B cell (primary cell): Measurements from ENCODE around the gene LMAN2. TPM values are rescaled to one million over a fixed set of nuclear protein-coding genes. Genes with fewer than 3 reads are reported as not detected.

Experiments
- ATAC-seq: fragments of 200-7000 bp; cut with Tn5 transposase; one replicate; pipeline ENCODE4 v1.10.0; 2021; ENCODE audit warnings: low read depth, mild to moderate bottlenecking, moderate number of reproducible peaks, moderate library complexity
- CTCF ChIA-PET: fragments of 350-600 bp; sonication (Branson Sonifier 250); formaldehyde crosslinking; loops from one replicate; lab custom pipeline; 2021; ENCODE audit warnings: antibody characterized with exemption, inconsistent platforms; lab: Charles Lee
- POLR2A ChIA-PET: fragments of 350-600 bp; sonication (Branson Sonifier 250); formaldehyde crosslinking; loops from one replicate; lab custom pipeline; 2021; ENCODE audit warnings: antibody characterized with exemption; lab: Charles Lee
- DNase-seq: peaks from one replicate; pipeline ENCODE4 v3.0.0; 2013
- H2AFZ ChIP-seq: 2 replicates; pipeline ENCODE4 v1.6.1; 2012; ENCODE audit warnings: mild to moderate bottlenecking, low read depth, low read length; ENCODE audit not compliant: insufficient read depth, poor library complexity, severe bottlenecking
- H3K27ac ChIP-seq, 2 donors: 1 replicate in 1 of 2; 2 replicates in 1 of 2; pipeline ENCODE4 v1.5.1; 2012 to 2013; ENCODE audit warnings: low read length in 2 of 2, mild to moderate bottlenecking in 2 of 2, moderate library complexity in 1 of 2
- H3K27me3 ChIP-seq, 4 experiments: fragments of 200-600 bp in 1 of 4; sonication (generic) in 1 of 4; replicated peaks in 1 of 4; 1 replicate in 2 of 4; 2 replicates in 2 of 4; pipeline versions ENCODE4 v1.6.1 to v1.7.0; 2013 to 2016; ENCODE audit warnings: low read length in 3 of 4, mild to moderate bottlenecking in 2 of 4, mixed read lengths in 1 of 4, moderate library complexity in 1 of 4; ENCODE audit not compliant: insufficient read depth in 4 of 4, control insufficient read depth in 3 of 4; ENCODE audit errors: control extremely low read depth in 1 of 4
- H3K36me3 ChIP-seq, 2 experiments: replicated peaks in 1 of 2; 1 replicate in 1 of 2; 2 replicates in 1 of 2; pipeline versions ENCODE4 v1.6.1 to v1.7.1; 2013; ENCODE audit warnings: low read length in 1 of 2; ENCODE audit not compliant: insufficient read depth in 2 of 2, control insufficient read depth in 1 of 2; ENCODE audit errors: control extremely low read depth in 1 of 2, extremely low read depth in 1 of 2
- H3K4me1 ChIP-seq, 2 donors: fragments of 200-600 bp in 1 of 2; sonication (generic) in 1 of 2; 1 replicate in 1 of 2; 2 replicates in 1 of 2; pipeline versions ENCODE4 v1.5.1 to v1.6.1; 2013 to 2017; ENCODE audit warnings: low read length in 2 of 2; ENCODE audit not compliant: control insufficient read depth in 2 of 2, insufficient read depth in 2 of 2
- H3K4me2 ChIP-seq: replicated peaks from 2 replicates; pipeline ENCODE3; 2012; ENCODE audit warnings: mild to moderate bottlenecking, low read depth, low read length; ENCODE audit not compliant: poor library complexity, severe bottlenecking
- H3K4me3 ChIP-seq, 5 experiments: fragments of 200-600 bp in 1 of 5; sonication (generic) in 1 of 5; 1 replicate in 3 of 5; 2 replicates in 2 of 5; pipeline versions ENCODE4 v1.5.1 to v1.7.0; 2011 to 2016; ENCODE audit warnings: low read length in 4 of 5, mild to moderate bottlenecking in 4 of 5, low read depth in 2 of 5, control low read depth in 1 of 5, moderate library complexity in 1 of 5; ENCODE audit not compliant: insufficient read depth in 1 of 5; ENCODE audit errors: control extremely low read depth in 1 of 5, extremely low read depth in 1 of 5
- H3K79me2 ChIP-seq: fragments of 200-600 bp; sonication (generic); one replicate; pipeline ENCODE4 v1.6.0; 2016; ENCODE audit warnings: low read length; ENCODE audit not compliant: control insufficient read depth, insufficient read depth
- H3K9ac ChIP-seq: fragments of 200-600 bp; sonication (generic); 2 replicates; pipeline ENCODE4 v1.6.1; 2017; ENCODE audit warnings: mild to moderate bottlenecking, low read length, moderate library complexity
- H3K9me3 ChIP-seq, 3 donors: one replicate each; pipeline versions ENCODE4 v1.6.1 to v1.7.1; 2013; ENCODE audit warnings: low read length in 2 of 3; ENCODE audit not compliant: control insufficient read depth in 2 of 3, insufficient read depth in 1 of 3; ENCODE audit errors: control extremely low read depth in 1 of 3
- H4K20me1 ChIP-seq: 2 replicates; pipeline ENCODE4 v1.6.0; 2012; ENCODE audit warnings: mild to moderate bottlenecking, low read length; ENCODE audit not compliant: insufficient read depth, control insufficient read depth, poor library complexity, severe bottlenecking
- H3K27ac Mint-ChIP-seq: one replicate; pipeline ENCODE4 v1.8.0; 2021; ENCODE audit warnings: mixed read lengths
- H3K27me3 Mint-ChIP-seq: one replicate; pipeline ENCODE4 v1.8.0; 2021; ENCODE audit warnings: mixed read lengths
- H3K4me1 Mint-ChIP-seq: one replicate; pipeline ENCODE4 v1.8.0; 2021; ENCODE audit warnings: mixed read lengths
- H3K4me3 Mint-ChIP-seq: one replicate; pipeline ENCODE4 v1.8.0; 2021; ENCODE audit warnings: mixed read lengths
- H3K9me3 Mint-ChIP-seq: one replicate; pipeline ENCODE4 v1.8.0; 2022; ENCODE audit warnings: mixed read lengths; ENCODE audit not compliant: insufficient read depth
- EZH2 ChIP-seq: IDR thresholded peaks from 2 replicates; pipeline ENCODE4 v1.6.1; 2012; ENCODE audit warnings: borderline replicate concordance, low read depth, mild to moderate bottlenecking, moderate library complexity, low read length; ENCODE audit not compliant: insufficient read depth, poor library complexity, severe bottlenecking
- WGBS: methylation state at CpG from one replicate; pipeline ENCODE4 v1.1.5; 2013; ENCODE audit warnings: missing lambda C conversion rate; ENCODE audit not compliant: insufficient coverage; 5-methylcytosine and 5-hydroxymethylcytosine counted together
- intact Hi-C: fragments of 100-400 bp; cut with micrococcal nuclease; formaldehyde crosslinking; loops from one replicate; pipeline ENCODE4 v1.10.0; 2022
- polyA plus RNA-seq: library from polyadenylated mRNA; depleted of rRNA; stranded (reverse); fragments of >200 nt; gene quantifications from 2 replicates; pipeline ENCODE4 v1.2.3, GENCODE V29; 2012
- total RNA-seq, 2 donors: library from RNA; stranded (reverse); fragments of 120-200 nt in 1 of 2; gene quantifications; 1 replicate in 1 of 2; 2 replicates in 1 of 2; pipeline versions ENCODE4 v1.2.3 to v1.2.4, GENCODE V29; 2013 to 2022
- TF ChIP-seq, protein P1 (sequence below): fragments of 200-600 bp; IDR thresholded peaks from one replicate; pipeline ENCODE4 v1.8.0; 2022; ENCODE audit warnings: antibody characterized with exemption, mild to moderate bottlenecking

The LMAN2 gene
- total and polyA plus RNA-seq, 2 donors (not counting 1 experiment from before 2014, with no cell fraction given), result 99.4 to 123 TPM

DNA sequence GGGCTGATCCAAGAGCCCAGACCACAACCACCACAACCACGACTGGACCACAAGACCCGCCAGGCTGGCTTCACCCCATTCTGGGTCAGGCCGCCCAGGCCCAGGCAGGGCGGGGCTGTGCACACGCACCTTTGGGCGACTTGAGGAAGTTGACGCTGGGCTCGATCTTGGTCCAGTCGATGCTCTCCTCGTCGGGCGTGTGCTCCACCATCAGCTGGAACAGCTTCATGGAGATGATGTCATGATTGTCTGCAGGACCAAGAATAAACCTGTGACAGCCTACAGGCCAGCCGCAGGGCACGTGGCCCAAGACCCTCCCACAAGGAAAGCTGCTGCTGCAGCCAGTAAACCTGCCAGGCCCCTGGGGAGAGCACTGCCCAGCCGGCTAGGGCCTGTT, 17.3 kb downstream of the LMAN2 start:
- Histone ChIP-seq H3K4me1 (peaks cover 16 to 25% of the 10 kb centered on the region in 2 donors), H3K4me3 (no peak overlapping the region), H3K79me2 (peaks cover 27% of the 10 kb centered on the region), H3K27ac (no peak overlapping the region), H3K27me3 (no peaks in the 10 kb centered on the region), H3K36me3 (peaks cover 0 to 88% of the 10 kb centered on the region in 2 experiments), H4K20me1 (peaks cover 34% of the 10 kb centered on the region), H3K9ac (no peak overlapping the region), H2AFZ (no peak overlapping the region), H3K4me2 (no peak overlapping the region), H3K9me3 (no peaks in the 10 kb centered on the region)
- WGBS, result 76% methylated on average over 14 of the region's 15 CpGs
- H3K4me3 Mint-ChIP-seq, result no peak overlapping the region
- H3K27me3 Mint-ChIP-seq, result no peaks in the 10 kb centered on the region
- no peak for TF ChIP-seq EZH2
- TF ChIP-seq, protein P1, sequence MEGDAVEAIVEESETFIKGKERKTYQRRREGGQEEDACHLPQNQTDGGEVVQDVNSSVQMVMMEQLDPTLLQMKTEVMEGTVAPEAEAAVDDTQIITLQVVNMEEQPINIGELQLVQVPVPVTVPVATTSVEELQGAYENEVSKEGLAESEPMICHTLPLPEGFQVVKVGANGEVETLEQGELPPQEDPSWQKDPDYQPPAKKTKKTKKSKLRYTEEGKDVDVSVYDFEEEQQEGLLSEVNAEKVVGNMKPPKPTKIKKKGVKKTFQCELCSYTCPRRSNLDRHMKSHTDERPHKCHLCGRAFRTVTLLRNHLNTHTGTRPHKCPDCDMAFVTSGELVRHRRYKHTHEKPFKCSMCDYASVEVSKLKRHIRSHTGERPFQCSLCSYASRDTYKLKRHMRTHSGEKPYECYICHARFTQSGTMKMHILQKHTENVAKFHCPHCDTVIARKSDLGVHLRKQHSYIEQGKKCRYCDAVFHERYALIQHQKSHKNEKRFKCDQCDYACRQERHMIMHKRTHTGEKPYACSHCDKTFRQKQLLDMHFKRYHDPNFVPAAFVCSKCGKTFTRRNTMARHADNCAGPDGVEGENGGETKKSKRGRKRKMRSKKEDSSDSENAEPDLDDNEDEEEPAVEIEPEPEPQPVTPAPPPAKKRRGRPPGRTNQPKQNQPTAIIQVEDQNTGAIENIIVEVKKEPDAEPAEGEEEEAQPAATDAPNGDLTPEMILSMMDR, result no peak
- intact Hi-C loops, result no loop called here
- CTCF ChIA-PET, result interaction anchor here (0.7 to 1.6 kb wide), 2 partner anchors 16 to 146 kb away, joined by 3 to 7 read pairs; no protein-coding TSS in a partner anchor
- ATAC-seq (no peak), DNase-seq (no peak)
- H3K27ac Mint-ChIP-seq, result peak overlapping the region; percentile 53
- H3K9me3 Mint-ChIP-seq, result no peaks in the 10 kb centered on the region
- peaks cover 25% of the 10 kb centered on the region for H3K4me1 Mint-ChIP-seq
- POLR2A ChIA-PET, result no interaction called here

DNA sequence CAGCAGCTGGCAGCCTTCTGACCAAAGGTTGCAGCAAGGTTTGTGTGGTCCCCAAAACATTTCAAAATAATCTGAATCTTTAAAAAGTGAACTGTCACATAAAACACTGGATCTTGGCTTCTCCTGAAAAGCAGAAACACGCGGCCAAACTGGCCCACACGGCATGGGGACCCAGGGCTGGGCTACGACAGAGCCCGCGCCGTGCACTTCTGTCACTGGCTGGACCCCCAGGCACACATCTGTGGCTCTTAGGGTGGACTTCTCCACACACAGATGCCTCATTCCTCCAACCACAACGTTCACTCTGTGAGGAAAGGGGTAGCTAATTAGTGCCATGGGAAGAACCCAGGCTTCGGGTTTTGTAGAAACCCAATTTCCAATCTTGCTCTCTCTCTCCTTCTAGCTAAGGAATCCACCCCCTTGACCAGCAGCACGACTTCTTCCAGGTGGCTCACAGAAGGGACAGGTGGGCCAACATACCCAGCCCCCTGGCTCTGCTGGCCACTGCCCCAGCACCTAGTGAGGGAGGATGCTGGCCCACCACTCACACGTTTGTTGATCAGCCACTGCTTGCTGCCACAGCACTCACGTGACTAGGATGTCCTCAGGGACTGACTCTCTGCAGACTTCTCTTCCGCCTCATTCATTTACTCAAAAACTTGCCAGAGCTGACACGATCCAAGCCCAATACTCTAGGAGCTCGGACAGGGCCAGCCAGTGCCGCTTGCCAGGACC, 17.9 kb downstream of the LMAN2 start:
- ATAC-seq (no peak), DNase-seq (no peak)
- Histone ChIP-seq H3K36me3 (peaks cover 0 to 82% of the 10 kb centered on the region in 2 experiments), H2AFZ (no peak overlapping the region), H3K27ac (no peak overlapping the region), H3K9ac (no peak overlapping the region), H4K20me1 (peaks cover 28% of the 10 kb centered on the region), H3K4me2 (no peak overlapping the region), H3K4me1 (peaks cover 16 to 25% of the 10 kb centered on the region in 2 donors), H3K27me3 (no peaks in the 10 kb centered on the region), H3K4me3 (no peak overlapping the region), H3K9me3 (no peaks in the 10 kb centered on the region), H3K79me2 (peaks cover 24% of the 10 kb centered on the region)
- WGBS, result 68% methylated on average over 10 of the region's 16 CpGs
- ChIA-PET POLR2A (no interaction called here), CTCF (interaction anchor here (0.7 to 1.6 kb wide), 4 partner anchors 15 to 146 kb away, joined by 3 to 7 read pairs (median 3); no protein-coding TSS in a partner anchor)
- no peak overlapping the region for H3K4me3 Mint-ChIP-seq
- no peaks in the 10 kb centered on the region for H3K27me3 Mint-ChIP-seq
- TF ChIP-seq, protein P1, result no peak
- no peak for TF ChIP-seq EZH2
- peaks cover 25% of the 10 kb centered on the region for H3K4me1 Mint-ChIP-seq
- intact Hi-C loops, result no loop called here
- peak overlapping the region; percentile 53 for H3K27ac Mint-ChIP-seq
- no peaks in the 10 kb centered on the region for H3K9me3 Mint-ChIP-seq
